ENCODE results near the gene MRPL2.

Gene MRPL2

DNA sequence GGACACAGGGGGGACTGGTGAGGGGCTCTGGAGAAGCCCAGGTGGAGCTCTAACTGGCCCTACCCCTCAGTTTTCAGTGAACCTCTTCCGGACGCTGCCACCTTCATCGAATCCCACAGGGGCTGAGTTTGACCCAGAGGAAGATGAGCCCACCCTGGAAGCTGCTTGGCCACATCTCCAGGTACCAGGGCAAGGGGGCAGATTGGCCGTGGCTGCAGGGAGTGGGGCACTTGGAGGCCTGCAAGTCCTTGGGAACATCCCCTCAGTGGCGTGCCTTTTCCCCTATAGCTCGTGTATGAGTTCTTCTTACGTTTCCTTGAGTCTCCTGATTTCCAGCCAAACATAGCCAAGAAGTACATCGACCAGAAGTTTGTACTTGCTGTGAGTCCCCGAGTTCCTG is 52.1 kb downstream of the MRPL2 start:
- no peak for DNase-seq (ENCODE audit: low read depth, low spot score)
- in situ Hi-C loops (cut with HindIII; ENCODE audit: low sequenced_read_pairs): no loop called here
- no peak overlapping the region for H3K4me3 ChIP-seq (ENCODE audit: low read depth, low read length)
- TF ChIP-seq, protein P1, sequence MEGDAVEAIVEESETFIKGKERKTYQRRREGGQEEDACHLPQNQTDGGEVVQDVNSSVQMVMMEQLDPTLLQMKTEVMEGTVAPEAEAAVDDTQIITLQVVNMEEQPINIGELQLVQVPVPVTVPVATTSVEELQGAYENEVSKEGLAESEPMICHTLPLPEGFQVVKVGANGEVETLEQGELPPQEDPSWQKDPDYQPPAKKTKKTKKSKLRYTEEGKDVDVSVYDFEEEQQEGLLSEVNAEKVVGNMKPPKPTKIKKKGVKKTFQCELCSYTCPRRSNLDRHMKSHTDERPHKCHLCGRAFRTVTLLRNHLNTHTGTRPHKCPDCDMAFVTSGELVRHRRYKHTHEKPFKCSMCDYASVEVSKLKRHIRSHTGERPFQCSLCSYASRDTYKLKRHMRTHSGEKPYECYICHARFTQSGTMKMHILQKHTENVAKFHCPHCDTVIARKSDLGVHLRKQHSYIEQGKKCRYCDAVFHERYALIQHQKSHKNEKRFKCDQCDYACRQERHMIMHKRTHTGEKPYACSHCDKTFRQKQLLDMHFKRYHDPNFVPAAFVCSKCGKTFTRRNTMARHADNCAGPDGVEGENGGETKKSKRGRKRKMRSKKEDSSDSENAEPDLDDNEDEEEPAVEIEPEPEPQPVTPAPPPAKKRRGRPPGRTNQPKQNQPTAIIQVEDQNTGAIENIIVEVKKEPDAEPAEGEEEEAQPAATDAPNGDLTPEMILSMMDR (IDR thresholded peaks at IDR 0.05; ENCODE audit: low read depth, low read length): no peak

DNA sequence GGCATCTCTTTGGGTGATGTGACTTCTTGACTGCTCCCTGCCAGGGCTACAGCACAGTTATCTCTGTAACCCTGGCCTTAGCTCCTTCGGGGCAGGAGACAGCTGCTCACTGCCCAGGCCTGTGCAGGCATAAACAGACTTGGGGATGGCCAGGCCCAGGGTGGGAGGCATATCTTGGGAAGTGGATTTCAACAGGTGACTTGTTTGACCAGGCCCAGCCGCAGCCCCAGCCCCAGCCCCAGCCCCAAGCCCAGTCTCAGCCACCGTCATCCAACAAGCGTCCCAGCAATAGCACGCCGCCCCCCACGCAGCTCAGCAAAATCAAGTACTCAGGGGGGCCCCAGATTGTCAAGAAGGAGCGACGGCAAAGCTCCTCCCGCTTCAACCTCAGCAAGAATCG is 53.0 kb downstream of the MRPL2 start:
- TF ChIP-seq, protein P1 (IDR thresholded peaks at IDR 0.05; ENCODE audit: low read depth, low read length): no peak
- in situ Hi-C loops (cut with HindIII; ENCODE audit: low sequenced_read_pairs): no loop called here
- H3K4me3 ChIP-seq (ENCODE audit: low read depth, low read length): no peak overlapping the region
- no peak for DNase-seq (ENCODE audit: low read depth, low spot score)

GRCh38 chr6:43005844-43006243 is 53.4 kb downstream of the MRPL2 start:
- in situ Hi-C loops (cut with HindIII; ENCODE audit: low sequenced_read_pairs): no loop called here
- DNase-seq (ENCODE audit: low read depth, low spot score): no peak
- TF ChIP-seq, protein P1 (IDR thresholded peaks at IDR 0.05; ENCODE audit: low read depth, low read length): no peak
- H3K4me3 ChIP-seq (ENCODE audit: low read depth, low read length): no peak overlapping the region
